SK-N-SH (cell line): ENCODE data around the gene NPTX2.

ENCODE experiments used
- CTCF ChIP-seq: fragments of 200-600 bp; sonication (generic); IDR thresholded peaks from 2 replicates; pipeline ENCODE4 v1.6.1; 2017; ENCODE audit warnings: antibody characterized with exemption, mild to moderate bottlenecking, moderate library complexity
- NFIC ChIP-seq: IDR thresholded peaks from 2 replicates; pipeline ENCODE4 v1.4.0; 2012; ENCODE audit warnings: borderline replicate concordance
- POLR2AphosphoS5 ChIP-seq: IDR thresholded peaks from 2 replicates; pipeline ENCODE4 v1.6.1; 2012; ENCODE audit warnings: low read depth, low read length
- REST ChIP-seq: IDR thresholded peaks from 2 replicates; pipeline ENCODE4 v1.6.1; 2012; ENCODE audit warnings: mild to moderate bottlenecking, low read depth, low read length, moderate library complexity
- RXRA ChIP-seq: IDR thresholded peaks from 2 replicates; pipeline ENCODE4 v1.4.0; 2012; ENCODE audit warnings: low read depth, mild to moderate bottlenecking, borderline replicate concordance
- USF2 ChIP-seq: fragments of 150-350 bp; IDR thresholded peaks from 2 replicates; pipeline ENCODE4 v1.6.1; 2017; ENCODE audit warnings: antibody characterized with exemption, low read length, low read depth, borderline replicate concordance

GRCh38 chr7:98621573-98622482 lies 4.7 kb downstream of the NPTX2 start:
- TF ChIP-seq CTCF (no peak), NFIC (no peak), REST (no peak), USF2 (no peak), POLR2AphosphoS5 (no peak), RXRA (no peak)
